Neuronal stem cell (in vitro differentiated cells): ENCODE results near the gene ACVR1B. TPM values are rescaled to one million over a fixed set of nuclear protein-coding genes. Genes with fewer than 3 reads are reported as not detected.

Experiments
- DNase-seq: peaks from one replicate; pipeline ENCODE4 v3.0.0-alpha.2; 2013; ENCODE audit warnings: low spot score
- H2AFZ ChIP-seq: one replicate; pipeline ENCODE4 v1.6.1; 2013; ENCODE audit warnings: mild to moderate bottlenecking, low read length, inconsistent platforms
- H2AK5ac ChIP-seq: 2 replicates; pipeline ENCODE4 v1.6.1; 2013; ENCODE audit warnings: low read depth, mild to moderate bottlenecking, inconsistent platforms, low read length, moderate library complexity, mixed read lengths
- H2BK120ac ChIP-seq: 2 replicates; pipeline ENCODE4 v1.6.1; 2013; ENCODE audit warnings: low read depth, mild to moderate bottlenecking, inconsistent platforms, low read length, moderate library complexity, mixed read lengths
- H2BK12ac ChIP-seq: one replicate; pipeline ENCODE4 v1.6.1; 2013; ENCODE audit warnings: low read length, inconsistent platforms
- H2BK15ac ChIP-seq: 2 replicates; pipeline ENCODE4 v1.6.1; 2013; ENCODE audit warnings: mild to moderate bottlenecking, low read length, inconsistent platforms, mixed read lengths
- H2BK5ac ChIP-seq: one replicate; pipeline ENCODE4 v1.6.1; 2013; ENCODE audit warnings: inconsistent platforms, mild to moderate bottlenecking, low read length, moderate library complexity
- H3K14ac ChIP-seq: one replicate; pipeline ENCODE4 v1.6.1; 2013; ENCODE audit warnings: low read length, inconsistent platforms
- H3K18ac ChIP-seq: 2 replicates; pipeline ENCODE4 v1.6.1; 2013; ENCODE audit warnings: low read length, inconsistent platforms
- H3K23ac ChIP-seq: 2 replicates; pipeline ENCODE4 v1.6.1; 2013; ENCODE audit warnings: low read depth, mild to moderate bottlenecking, mixed read lengths, low read length, inconsistent platforms; ENCODE audit not compliant: poor library complexity
- H3K27ac ChIP-seq: replicated peaks from 3 replicates; pipeline ENCODE4 v1.5.1; 2013; ENCODE audit warnings: low read length, inconsistent platforms
- H3K27me3 ChIP-seq, 3 experiments: 2 replicates each; pipeline ENCODE4 v1.6.1; 2013; ENCODE audit warnings: low read length in 3 of 3, mild to moderate bottlenecking in 2 of 3, inconsistent platforms in 1 of 3, low read depth in 1 of 3, mixed read lengths in 1 of 3, moderate library complexity in 1 of 3; ENCODE audit not compliant: control insufficient read depth in 3 of 3, insufficient read depth in 3 of 3
- H3K36me3 ChIP-seq, 2 donors: replicated peaks in 1 of 2; 2 replicates each; pipeline ENCODE4 v1.6.1; 2013; ENCODE audit warnings: low read length in 2 of 2; ENCODE audit not compliant: control insufficient read depth in 2 of 2, insufficient read depth in 2 of 2
- H3K4ac ChIP-seq: 2 replicates; pipeline ENCODE4 v1.6.1; 2013; ENCODE audit warnings: inconsistent platforms, mild to moderate bottlenecking, low read length, moderate library complexity
- H3K4me1 ChIP-seq, 2 donors: 1 replicate in 1 of 2; 2 replicates in 1 of 2; pipeline ENCODE4 v1.6.1; 2013; ENCODE audit warnings: low read length in 2 of 2, low read depth in 1 of 2; ENCODE audit not compliant: control insufficient read depth in 2 of 2, insufficient read depth in 1 of 2
- H3K4me2 ChIP-seq: one replicate; pipeline ENCODE4 v1.6.1; 2013; ENCODE audit warnings: mild to moderate bottlenecking, low read length, inconsistent platforms; ENCODE audit not compliant: insufficient read depth, poor library complexity, severe bottlenecking
- H3K4me3 ChIP-seq, 2 donors: 2 replicates each; pipeline ENCODE4 v1.5.1; 2013; ENCODE audit warnings: low read length in 2 of 2, mild to moderate bottlenecking in 2 of 2, inconsistent platforms in 1 of 2, moderate library complexity in 1 of 2
- H3K79me1 ChIP-seq: one replicate; pipeline ENCODE4 v1.6.1; 2013; ENCODE audit warnings: low read depth, mild to moderate bottlenecking, inconsistent platforms, low read length, moderate library complexity
- H3K9ac ChIP-seq: one replicate; pipeline ENCODE4 v1.6.1; 2013; ENCODE audit warnings: mild to moderate bottlenecking, low read depth, low read length, inconsistent platforms; ENCODE audit not compliant: poor library complexity
- H3K9me3 ChIP-seq, 2 donors: replicated peaks in 1 of 2; 2 replicates each; pipeline versions ENCODE3 to v1.6.1; 2013; ENCODE audit warnings: low read length in 2 of 2, mild to moderate bottlenecking in 2 of 2, inconsistent platforms in 1 of 2, low read depth in 1 of 2, mixed read lengths in 1 of 2, moderate library complexity in 1 of 2; ENCODE audit not compliant: control insufficient read depth in 2 of 2, insufficient read depth in 1 of 2
- H4K8ac ChIP-seq: one replicate; pipeline ENCODE4 v1.6.1; 2013; ENCODE audit warnings: low read depth, mild to moderate bottlenecking, inconsistent platforms, low read length, moderate library complexity
- H4K91ac ChIP-seq: one replicate; pipeline ENCODE4 v1.6.1; 2013; ENCODE audit warnings: low read length, low read depth, mild to moderate bottlenecking, inconsistent platforms; ENCODE audit not compliant: poor library complexity
- WGBS, 2 donors: extraction: QIAGEN DNeasy Blood & Tissue Kit; methylation state at CpG; one replicate each; pipeline ENCODE4 v1.1.7; 2013; ENCODE audit warnings: missing lambda C conversion rate in 2 of 2, mixed read lengths in 1 of 2; ENCODE audit not compliant: insufficient read length in 2 of 2, insufficient replicate concordance in 1 of 2; ENCODE audit errors: extremely low coverage in 2 of 2; 5-methylcytosine and 5-hydroxymethylcytosine counted together
- polyA plus RNA-seq, 2 experiments: library from polyadenylated mRNA; stranded (reverse); fragments of 200-250 nt; gene quantifications; one replicate each; pipeline ENCODE4 v1.2.3, GENCODE V29; 2013

The ACVR1B gene
- polyA plus RNA-seq (2013, experiment 1 of 2): 12.6 TPM
- polyA plus RNA-seq (2013, experiment 2 of 2): 12.7 TPM

- peak within 1 kb of the TSS; percentile 81 for H3K4me2 ChIP-seq
- peaks cover 4 to 22% of the 10 kb centered on the region in 2 donors for H3K4me1 ChIP-seq
- peaks cover 2 to 9% of the 10 kb centered on the region in 2 donors for H3K9me3 ChIP-seq
- H3K27ac ChIP-seq: no peak within 1 kb of the TSS
- H3K4me3 ChIP-seq: peak within 1 kb of the TSS; percentile 95 to 96
- H2BK5ac ChIP-seq: no peak within 1 kb of the TSS
- peak within 1 kb of the TSS; percentile 98 for H2AFZ ChIP-seq
- no peak within 1 kb of the TSS for H2AK5ac ChIP-seq
- H3K18ac ChIP-seq: peak within 1 kb of the TSS; percentile 91
- DNase-seq: peak; percentile 83
- H4K91ac ChIP-seq: no peak within 1 kb of the TSS
- H2BK12ac ChIP-seq: peak within 1 kb of the TSS; percentile 53
- peaks cover 3 to 38% (median 18%) of the 10 kb centered on the region in 3 experiments for H3K27me3 ChIP-seq
- peak within 1 kb of the TSS; percentile 70 for H2BK15ac ChIP-seq
- no peak within 1 kb of the TSS for H3K14ac ChIP-seq
- no CpG with 5 or more reads among the region's 86 CpGs for WGBS, 2 donors
- no peak within 1 kb of the TSS for H4K8ac ChIP-seq
- H3K79me1 ChIP-seq: no peaks in the 10 kb centered on the region
- H3K23ac ChIP-seq: no peak within 1 kb of the TSS
- H2BK120ac ChIP-seq: no peak within 1 kb of the TSS
- no peak within 1 kb of the TSS for H3K4ac ChIP-seq
- H3K36me3 ChIP-seq: peaks cover 0 to 22% of the 10 kb centered on the region in 2 donors
- peak within 1 kb of the TSS; percentile 86 for H3K9ac ChIP-seq
These were observed at the start of gene ACVR1B for GRCh38 chr12:51951199-51951842. ACVR1B (plus strand) TSS chr12:51951699; CDS start chr12:51951744, 45 bp downstream.

- Histone ChIP-seq H2AFZ (no peak overlapping the region), H2BK120ac (no peak overlapping the region), H2BK15ac (no peak overlapping the region), H2BK5ac (no peak overlapping the region), H3K9ac (no peak overlapping the region), H2BK12ac (no peak overlapping the region), H3K79me1 (no peaks in the 10 kb centered on the region), H3K18ac (no peak overlapping the region), H3K9me3 (no peaks in the 10 kb centered on the region), H3K27me3 (peaks cover 0 to 7% (median 3%) of the 10 kb centered on the region in 3 experiments), H3K14ac (no peak overlapping the region), H3K4me1 (peaks cover 3 to 8% of the 10 kb centered on the region in 2 donors), H2AK5ac (no peak overlapping the region), H3K4me2 (no peak overlapping the region), H3K4me3 (no peak overlapping the region), H3K23ac (no peak overlapping the region), H4K8ac (no peak overlapping the region), H3K4ac (no peak overlapping the region), H3K36me3 (no peaks in the 10 kb centered on the region), H3K27ac (no peak overlapping the region), H4K91ac (no peak overlapping the region)
- no CpG with 5 or more reads among the region's 11 CpGs for WGBS, 2 donors
- DNase-seq: no peak
These were observed 49.6 kb upstream of the ACVR1B start for GRCh38 chr12:51901881-51902280.

GRCh38 chr12:51904951-51905470 lies 46.5 kb upstream of the ACVR1B start:
- Histone ChIP-seq H3K4me3 (no peak overlapping the region), H2BK15ac (no peak overlapping the region), H3K27me3 (peaks cover 0 to 21% (median 14%) of the 10 kb centered on the region in 3 experiments), H3K4me1 (peaks cover 3 to 10% of the 10 kb centered on the region in 2 donors), H3K79me1 (no peaks in the 10 kb centered on the region), H3K9ac (no peak overlapping the region), H3K36me3 (no peaks in the 10 kb centered on the region), H3K9me3 (no peaks in the 10 kb centered on the region), H3K4me2 (no peak overlapping the region), H2AK5ac (no peak overlapping the region), H2BK5ac (no peak overlapping the region), H2AFZ (peak overlapping the region; percentile 83), H3K4ac (no peak overlapping the region), H2BK12ac (no peak overlapping the region), H2BK120ac (no peak overlapping the region), H4K91ac (no peak overlapping the region), H4K8ac (no peak overlapping the region), H3K18ac (no peak overlapping the region), H3K27ac (no peak overlapping the region), H3K14ac (no peak overlapping the region), H3K23ac (no peak overlapping the region)
- no peak for DNase-seq

GRCh38 chr12:51905471-51906429 lies 45.7 kb upstream of the ACVR1B start:
- Histone ChIP-seq H4K8ac (no peak overlapping the region), H3K18ac (no peak overlapping the region), H2AFZ (peak overlapping the region; percentile 83), H3K4ac (no peak overlapping the region), H3K9ac (no peak overlapping the region), H3K9me3 (no peaks in the 10 kb centered on the region), H3K36me3 (no peaks in the 10 kb centered on the region), H3K23ac (no peak overlapping the region), H3K4me1 (peaks cover 7 to 16% of the 10 kb centered on the region in 2 donors), H3K14ac (no peak overlapping the region), H2BK120ac (no peak overlapping the region), H2BK15ac (no peak overlapping the region), H2BK12ac (no peak overlapping the region), H3K4me3 (no peak overlapping the region), H2AK5ac (no peak overlapping the region), H3K4me2 (no peak overlapping the region), H3K79me1 (no peaks in the 10 kb centered on the region), H2BK5ac (no peak overlapping the region), H3K27ac (no peak overlapping the region), H4K91ac (no peak overlapping the region), H3K27me3 (peaks cover 0 to 21% (median 14%) of the 10 kb centered on the region in 3 experiments)
- no CpG with 5 or more reads among the region's 18 CpGs for WGBS, 2 donors
- no peak for DNase-seq
